RCC 7860 (cell line): ENCODE data around the gene C20orf141.
"Not testable (repeated sequence)": the region's sequence is repeated elsewhere in the genome, so short reads cannot be mapped to it uniquely, and the experiment has no call there.

ENCODE experiments used
- DNase-seq: peaks from one replicate; pipeline ENCODE4 v3.0.0-alpha.2; 2015; ENCODE audit warnings: low spot score
- FAIRE-seq: peaks from 2 replicates; lab custom pipeline; 2012; peaks lifted over from hg19 to GRCh38; lab: Jason Lieb, UNC

Gene C20orf141

DNA sequence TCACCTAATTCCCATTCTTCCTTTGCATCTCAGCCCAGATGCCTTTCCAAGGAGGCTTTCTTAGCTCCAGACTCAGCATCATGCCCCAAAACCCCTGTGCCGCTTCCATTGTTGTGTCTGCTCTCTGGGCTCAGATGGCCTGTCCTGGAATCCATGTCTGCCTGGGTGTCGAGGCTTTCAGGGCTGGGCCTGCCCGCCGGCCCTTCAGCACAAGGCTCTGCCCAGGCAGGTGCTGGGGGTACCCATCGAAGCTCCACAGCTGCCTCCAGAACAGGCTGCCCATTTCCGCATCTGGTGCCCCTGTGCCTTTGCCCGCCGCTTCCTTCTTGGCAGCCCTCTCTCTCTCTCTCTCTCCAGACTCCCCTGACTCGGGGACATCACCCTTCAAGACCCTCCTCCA is 15.5 kb upstream of the C20orf141 start:
- FAIRE-seq (no peak), DNase-seq (no peak)

GRCh38 chr20:2799688-2800520 is 14.9 kb upstream of the C20orf141 start:
- no peak for FAIRE-seq

GRCh38 chr20:2800521-2801285 is 14.1 kb upstream of the C20orf141 start, which contains the start of gene CPXM1:
CPXM1 (minus strand) TSS chr20:2800627; CDS start chr20:2800572, 55 bp downstream.
- DNase-seq (no peak), FAIRE-seq (no peak)

More at GRCh38 chr20:2799688-2800520, 14.9 kb upstream of the C20orf141 start:
- DNase-seq, result no peak

DNA sequence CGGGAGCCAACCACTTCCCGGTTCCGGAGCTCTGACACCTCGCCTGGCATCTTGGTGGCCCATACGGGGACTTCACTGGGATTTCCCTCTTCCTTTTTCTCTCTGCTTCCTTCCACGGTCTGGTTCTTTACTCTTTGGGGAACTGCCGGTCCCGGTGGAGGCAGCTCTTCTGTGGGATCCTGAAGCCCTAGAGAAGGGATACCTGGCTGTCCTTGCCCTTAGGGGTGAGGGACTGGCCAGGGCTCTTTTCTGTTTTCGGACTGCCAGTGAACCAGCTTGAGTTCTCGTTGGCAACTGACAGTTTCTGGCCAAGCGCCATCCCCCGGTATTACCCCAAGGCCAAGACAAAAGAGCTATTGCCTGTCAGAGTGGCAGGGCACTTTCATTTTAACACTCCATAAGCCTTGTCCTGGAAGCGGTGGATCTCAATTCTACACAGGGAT is 13.5 kb upstream of the C20orf141 start:
- FAIRE-seq (no peak), DNase-seq (no peak)

GRCh38 chr20:2804041-2804828 is 10.6 kb upstream of the C20orf141 start:
- no peak for DNase-seq
- no peak for FAIRE-seq

DNA sequence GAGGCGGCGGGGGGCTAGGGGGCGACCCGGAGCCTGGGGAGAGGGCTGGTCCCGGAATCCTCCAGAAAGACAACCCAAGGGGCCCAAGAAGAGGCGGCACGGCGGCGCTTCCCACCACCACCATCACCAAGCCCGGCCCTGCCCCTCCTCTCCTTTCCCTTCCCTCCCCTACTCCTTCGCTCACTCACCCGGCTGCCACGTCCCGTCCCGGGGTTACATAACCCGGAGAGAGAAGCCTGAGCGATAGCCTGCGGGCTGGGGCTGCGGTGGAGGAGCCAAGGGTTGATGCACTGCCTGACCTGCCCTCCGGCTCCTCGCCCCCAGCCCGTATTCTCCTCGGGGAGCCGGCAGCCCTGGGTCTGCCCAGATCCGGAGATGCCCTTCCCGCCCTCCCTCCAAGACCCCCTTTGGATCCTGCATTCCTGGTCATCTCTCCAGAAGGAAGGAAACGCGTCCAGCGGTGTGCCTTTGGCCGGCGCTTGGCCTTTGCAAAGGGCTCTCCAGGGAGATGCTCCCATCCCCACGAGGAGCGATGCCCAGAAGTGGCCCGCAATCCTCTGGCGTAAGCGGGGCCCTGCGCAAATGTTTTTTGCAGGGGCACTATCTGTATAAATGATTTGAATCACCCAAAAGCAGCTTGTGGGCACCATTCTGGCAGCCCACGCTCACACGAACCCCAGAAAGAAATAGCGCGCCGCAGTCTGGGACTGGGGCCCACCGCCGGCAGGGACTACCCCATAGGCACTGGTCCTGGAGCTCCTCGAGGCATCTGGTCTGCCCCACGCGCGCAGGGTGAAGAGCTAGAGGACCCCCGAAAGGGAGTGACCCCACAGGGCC is 9.7 kb upstream of the C20orf141 start:
- FAIRE-seq (no peak), DNase-seq (no peak)

DNA sequence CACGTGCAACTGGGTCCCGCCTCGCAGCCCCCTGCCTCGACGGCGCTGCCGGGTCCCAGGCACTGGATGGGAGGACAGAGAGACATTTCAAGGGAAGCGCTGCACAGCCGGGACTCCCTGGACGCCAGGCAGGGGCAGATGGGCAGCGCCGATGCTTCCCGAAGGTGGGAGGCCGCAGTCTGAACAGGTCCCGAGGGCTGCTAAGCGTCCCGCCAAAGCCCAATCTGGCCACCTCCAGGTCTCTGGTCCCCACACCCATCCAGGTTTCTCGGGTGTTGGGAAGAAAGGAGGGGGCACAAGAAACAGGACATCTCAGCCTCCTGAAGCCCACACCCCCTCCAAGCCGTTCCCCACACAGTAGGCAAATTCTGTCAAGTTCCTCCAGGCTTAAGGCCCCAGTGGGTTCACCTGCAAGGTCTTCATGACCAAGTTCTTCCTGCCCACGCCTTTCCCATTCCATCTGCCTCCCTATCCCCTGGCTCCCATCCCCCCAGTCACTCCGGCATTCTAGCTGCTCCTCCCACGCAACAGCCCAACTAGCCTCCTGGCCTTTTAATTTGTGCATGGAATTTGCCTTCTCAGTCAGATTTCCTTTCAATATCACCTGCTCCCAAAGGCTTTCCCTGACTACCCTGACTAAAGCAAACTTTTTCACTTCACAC is 9.0 kb upstream of the C20orf141 start:
- no peak for DNase-seq
- no peak for FAIRE-seq

- FAIRE-seq (no peak), DNase-seq (no peak)
Measured at GRCh38 chr20:2806351-2806701, 8.5 kb upstream of the C20orf141 start.

- FAIRE-seq (no peak), DNase-seq (no peak)
Measured at GRCh38 chr20:2807019-2807418, 7.8 kb upstream of the C20orf141 start.

DNA sequence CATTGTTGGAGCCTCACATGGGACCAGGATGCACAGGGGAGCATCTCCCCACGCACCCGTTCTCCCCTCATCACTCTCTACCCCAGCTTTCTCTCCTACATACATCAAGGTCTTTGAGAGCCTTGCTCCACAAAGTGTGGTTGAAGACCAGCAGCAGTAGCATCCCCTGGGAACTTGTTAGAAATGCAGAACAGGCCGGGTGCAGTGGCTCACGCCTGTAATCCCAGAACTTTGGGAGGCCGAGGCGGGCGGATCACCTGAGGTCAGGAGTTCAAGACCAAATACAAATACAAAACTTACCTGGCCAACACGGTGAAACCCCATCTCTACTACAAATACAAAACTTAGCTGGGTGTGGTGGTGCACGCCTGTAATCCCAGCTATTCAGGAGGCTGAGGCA is 6.9 kb upstream of the C20orf141 start:
- not testable (repeated sequence) for FAIRE-seq, DNase-seq

DNA sequence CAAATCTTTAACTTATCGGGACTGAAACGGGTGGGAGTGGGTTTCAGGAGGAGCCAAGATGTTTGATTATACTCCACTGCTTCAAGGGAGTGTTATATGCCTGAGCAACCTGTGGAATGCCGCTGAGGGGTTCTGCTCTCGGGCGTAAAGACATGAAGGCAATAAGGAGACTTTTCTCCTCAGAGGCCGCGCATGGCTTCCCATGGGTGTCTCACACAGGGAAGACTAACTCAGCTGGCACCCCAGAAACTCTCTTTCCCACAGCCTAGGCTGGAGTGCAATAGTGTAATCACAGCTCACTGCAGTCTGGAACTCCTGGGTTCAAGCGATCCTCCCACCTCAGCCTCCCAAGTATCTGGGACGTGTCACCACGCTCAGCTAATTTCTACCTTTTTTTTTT is 5.1 kb upstream of the C20orf141 start:
- DNase-seq (no peak), FAIRE-seq (no peak)

DNA sequence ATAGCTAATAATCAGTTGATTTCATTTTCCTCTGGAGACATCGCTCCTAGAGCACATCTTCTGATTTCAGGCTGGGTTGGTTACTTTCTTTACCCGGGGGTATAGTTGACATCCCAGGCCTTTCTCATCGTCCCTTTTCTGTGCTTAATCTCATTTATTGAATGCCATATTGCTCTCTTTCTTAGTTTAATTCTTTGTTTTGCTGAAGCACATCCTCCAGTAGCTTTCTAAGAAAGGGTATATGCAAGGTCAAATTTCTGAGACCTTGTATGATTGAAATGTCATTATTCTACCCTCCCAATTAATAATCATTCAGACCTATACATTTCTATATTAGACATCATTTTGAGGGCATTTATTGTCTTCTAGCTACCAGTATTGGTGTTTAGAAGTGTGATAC is 2.6 kb upstream of the C20orf141 start:
- DNase-seq (no peak), FAIRE-seq (no peak)

GRCh38 chr20:2814076-2814475 is 711 bp upstream of the C20orf141 start:
- no peak for FAIRE-seq
- DNase-seq, result no peak

- DNase-seq, result no peak
- FAIRE-seq, result no peak
Measured at GRCh38 chr20:2815242-2815900, 584 bp downstream of the C20orf141 start.

- DNase-seq, result no peak
- no peak for FAIRE-seq
Measured at GRCh38 chr20:2816030-2816582, 1.3 kb downstream of the C20orf141 start, which contains the start of gene TMEM239. TMEM239 (plus strand) TSS chr20:2816364; CDS start chr20:2816555, 191 bp downstream.

GRCh38 chr20:2816583-2817340 is 2.0 kb downstream of the C20orf141 start:
- FAIRE-seq, result no peak
- no peak for DNase-seq

GRCh38 chr20:2817341-2817726 is 2.5 kb downstream of the C20orf141 start:
- FAIRE-seq (no peak), DNase-seq (no peak)
